Nephron progenitor cell (in vitro differentiated cells): Measurements from ENCODE around the gene SHE.
"Not testable (repeated sequence)": the region's sequence is repeated elsewhere in the genome, so short reads cannot be mapped to it uniquely, and the experiment has no call there.

ENCODE experiments used
- DNase-seq: peaks from one replicate; pipeline ENCODE4 v3.0.0; 2021
- H3K27ac Mint-ChIP-seq: 2 replicates; pipeline ENCODE4 v1.8.0; 2021; ENCODE audit warnings: mild to moderate bottlenecking, moderate library complexity, mixed read lengths
- H3K27me3 Mint-ChIP-seq: 2 replicates; pipeline ENCODE4 v1.8.0; 2021; ENCODE audit warnings: mild to moderate bottlenecking, low read depth, mixed read lengths; ENCODE audit not compliant: poor library complexity
- H3K36me3 Mint-ChIP-seq: 2 replicates; pipeline ENCODE4 v1.8.0; 2021; ENCODE audit warnings: low read depth, mixed read lengths
- H3K4me1 Mint-ChIP-seq: 2 replicates; pipeline ENCODE4 v1.8.0; 2021; ENCODE audit warnings: mixed read lengths
- H3K4me3 Mint-ChIP-seq: 2 replicates; pipeline ENCODE4 v1.8.0; 2021; ENCODE audit warnings: mild to moderate bottlenecking, moderate library complexity, mixed read lengths
- H3K9me3 Mint-ChIP-seq: 2 replicates; pipeline ENCODE4 v1.8.0; 2021; ENCODE audit warnings: mild to moderate bottlenecking, moderate library complexity, mixed read lengths
- TF ChIP-seq, protein P1 (sequence below): fragments of 200-600 bp; sonication (generic); IDR thresholded peaks from 2 replicates; pipeline ENCODE4 v1.5.0; 2021; ENCODE audit warnings: antibody characterized with exemption

Gene SHE

GRCh38 chr1:154536570-154536969 is 34.4 kb upstream of the SHE start:
- Mint-ChIP-seq H3K27ac (no peak overlapping the region), H3K27me3 (peaks cover 37% of the 10 kb centered on the region), H3K4me3 (no peak overlapping the region), H3K9me3 (peaks cover 19% of the 10 kb centered on the region), H3K36me3 (peaks cover 5% of the 10 kb centered on the region), H3K4me1 (peaks cover 11% of the 10 kb centered on the region)
- no peak for DNase-seq
- TF ChIP-seq, protein P1, sequence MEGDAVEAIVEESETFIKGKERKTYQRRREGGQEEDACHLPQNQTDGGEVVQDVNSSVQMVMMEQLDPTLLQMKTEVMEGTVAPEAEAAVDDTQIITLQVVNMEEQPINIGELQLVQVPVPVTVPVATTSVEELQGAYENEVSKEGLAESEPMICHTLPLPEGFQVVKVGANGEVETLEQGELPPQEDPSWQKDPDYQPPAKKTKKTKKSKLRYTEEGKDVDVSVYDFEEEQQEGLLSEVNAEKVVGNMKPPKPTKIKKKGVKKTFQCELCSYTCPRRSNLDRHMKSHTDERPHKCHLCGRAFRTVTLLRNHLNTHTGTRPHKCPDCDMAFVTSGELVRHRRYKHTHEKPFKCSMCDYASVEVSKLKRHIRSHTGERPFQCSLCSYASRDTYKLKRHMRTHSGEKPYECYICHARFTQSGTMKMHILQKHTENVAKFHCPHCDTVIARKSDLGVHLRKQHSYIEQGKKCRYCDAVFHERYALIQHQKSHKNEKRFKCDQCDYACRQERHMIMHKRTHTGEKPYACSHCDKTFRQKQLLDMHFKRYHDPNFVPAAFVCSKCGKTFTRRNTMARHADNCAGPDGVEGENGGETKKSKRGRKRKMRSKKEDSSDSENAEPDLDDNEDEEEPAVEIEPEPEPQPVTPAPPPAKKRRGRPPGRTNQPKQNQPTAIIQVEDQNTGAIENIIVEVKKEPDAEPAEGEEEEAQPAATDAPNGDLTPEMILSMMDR = no peak

- H3K4me3 Mint-ChIP-seq = no peak overlapping the region
- peaks cover 30% of the 10 kb centered on the region for H3K27me3 Mint-ChIP-seq
- TF ChIP-seq, protein P1 = peak; percentile 48
- H3K27ac Mint-ChIP-seq = no peak overlapping the region
- H3K9me3 Mint-ChIP-seq = peaks cover 23% of the 10 kb centered on the region
- H3K4me1 Mint-ChIP-seq = no peaks in the 10 kb centered on the region
- peak; percentile 35 for DNase-seq
- peaks cover 5% of the 10 kb centered on the region for H3K36me3 Mint-ChIP-seq
Observed at GRCh38 chr1:154533952-154534844, 32.0 kb upstream of the SHE start.

GRCh38 chr1:154531950-154532349 is 29.7 kb upstream of the SHE start:
- not testable (repeated sequence) for H3K4me3 Mint-ChIP-seq, H3K27ac Mint-ChIP-seq, DNase-seq, H3K4me1 Mint-ChIP-seq, H3K36me3 Mint-ChIP-seq
- Mint-ChIP-seq H3K9me3 (peaks cover 23% of the 10 kb centered on the region), H3K27me3 (peaks cover 27% of the 10 kb centered on the region)

DNA sequence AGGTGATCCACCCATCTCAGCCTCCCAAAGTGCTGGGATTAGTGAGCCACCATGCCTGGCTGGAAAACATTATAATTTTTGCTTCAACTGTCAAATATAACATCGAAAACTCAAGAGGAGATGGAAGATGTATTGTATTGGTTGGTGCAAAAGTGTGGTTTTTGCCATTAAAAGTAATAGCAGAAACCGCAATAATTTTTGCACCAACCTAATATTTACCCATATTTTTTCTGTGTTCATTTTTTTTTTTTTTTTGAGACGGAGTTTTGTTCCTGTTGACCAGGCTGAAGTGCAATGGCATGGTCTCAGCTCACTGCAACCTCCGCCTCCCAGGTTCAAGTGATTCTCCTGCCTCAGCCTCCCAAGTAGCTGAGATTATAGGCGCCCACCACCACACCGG is 27.1 kb upstream of the SHE start:
- Mint-ChIP-seq H3K36me3 (no peaks in the 10 kb centered on the region), H3K27ac (no peak overlapping the region), H3K4me3 (no peak overlapping the region), H3K4me1 (no peaks in the 10 kb centered on the region), H3K9me3 (peaks cover 9% of the 10 kb centered on the region), H3K27me3 (peaks cover 9% of the 10 kb centered on the region)
- no peak for DNase-seq
- TF ChIP-seq, protein P1 = no peak

GRCh38 chr1:154527192-154527591 is 25.0 kb upstream of the SHE start:
- TF ChIP-seq, protein P1 = no peak
- Mint-ChIP-seq H3K27me3 (no peaks in the 10 kb centered on the region), H3K27ac (no peak overlapping the region), H3K9me3 (peaks cover 5% of the 10 kb centered on the region), H3K4me1 (no peaks in the 10 kb centered on the region), H3K4me3 (no peak overlapping the region), H3K36me3 (no peaks in the 10 kb centered on the region)
- DNase-seq = no peak

- no peak overlapping the region for H3K27ac Mint-ChIP-seq
- no peaks in the 10 kb centered on the region for H3K36me3 Mint-ChIP-seq
- H3K4me1 Mint-ChIP-seq = peaks cover 10% of the 10 kb centered on the region
- DNase-seq = no peak
- peaks cover 3% of the 10 kb centered on the region for H3K27me3 Mint-ChIP-seq
- H3K4me3 Mint-ChIP-seq = no peak overlapping the region
- no peaks in the 10 kb centered on the region for H3K9me3 Mint-ChIP-seq
- TF ChIP-seq, protein P1 = no peak
Observed at GRCh38 chr1:154524881-154525280, 22.7 kb upstream of the SHE start.
